ENCODE measurements around the gene SOX18.

Gene SOX18

GRCh38 chr20:64036346-64037198 lies 12.9 kb downstream of the SOX18 start:
- DNase-seq = no peak

- no peak for DNase-seq
These were observed 13.5 kb downstream of the SOX18 start, which contains the start of gene C20orf204 for GRCh38 chr20:64035933-64036345. C20orf204 (plus strand) TSS chr20:64036182; CDS start chr20:64036324, 142 bp downstream.

GRCh38 chr20:64035066-64035932 lies 14.1 kb downstream of the SOX18 start:
- peak; percentile 46 for DNase-seq

- no peak for DNase-seq
These were observed 15.4 kb downstream of the SOX18 start for GRCh38 chr20:64033981-64034493.

- no peak for DNase-seq
These were observed 16.5 kb downstream of the SOX18 start for GRCh38 chr20:64032706-64033624.

- no peak for DNase-seq
These were observed 17.6 kb downstream of the SOX18 start for GRCh38 chr20:64031822-64032314.

GRCh38 chr20:64030371-64031134 lies 18.9 kb downstream of the SOX18 start:
- no peak for DNase-seq

- DNase-seq = no peak
These were observed 19.9 kb downstream of the SOX18 start for GRCh38 chr20:64029293-64030117.

GRCh38 chr20:64027981-64028685 lies 21.3 kb downstream of the SOX18 start:
- no peak for DNase-seq

GRCh38 chr20:64025826-64026412 lies 23.5 kb downstream of the SOX18 start:
- DNase-seq = no peak

GRCh38 chr20:64025101-64025825 lies 24.2 kb downstream of the SOX18 start:
- DNase-seq = no peak

GRCh38 chr20:64024141-64024990 lies 25.1 kb downstream of the SOX18 start:
- no peak for DNase-seq

- no peak for DNase-seq
These were observed 25.9 kb downstream of the SOX18 start for GRCh38 chr20:64023361-64024140.

GRCh38 chr20:64022671-64023360 lies 26.6 kb downstream of the SOX18 start:
- DNase-seq = no peak

GRCh38 chr20:64021124-64021975 lies 28.1 kb downstream of the SOX18 start:
- no peak for DNase-seq
